Stimulated activated CD8-positive, alpha-beta memory T cell treated with anti-CD3 and anti-CD28 coated beads, Interleukin-4, amount 100 ng/mL, for 4 hours (primary cell): ENCODE measurements around the gene UBR7.
"Not testable (repeated sequence)": the region's sequence is repeated elsewhere in the genome, so short reads cannot be mapped to it uniquely, and the experiment has no call there.

Experiments used
- DNase-seq, 2 donors: peaks; one replicate each; pipeline ENCODE4 v3.0.0-alpha.2; 2020; ENCODE audit warnings: low read depth in 2 of 2, low spot score in 1 of 2

Gene UBR7

DNA sequence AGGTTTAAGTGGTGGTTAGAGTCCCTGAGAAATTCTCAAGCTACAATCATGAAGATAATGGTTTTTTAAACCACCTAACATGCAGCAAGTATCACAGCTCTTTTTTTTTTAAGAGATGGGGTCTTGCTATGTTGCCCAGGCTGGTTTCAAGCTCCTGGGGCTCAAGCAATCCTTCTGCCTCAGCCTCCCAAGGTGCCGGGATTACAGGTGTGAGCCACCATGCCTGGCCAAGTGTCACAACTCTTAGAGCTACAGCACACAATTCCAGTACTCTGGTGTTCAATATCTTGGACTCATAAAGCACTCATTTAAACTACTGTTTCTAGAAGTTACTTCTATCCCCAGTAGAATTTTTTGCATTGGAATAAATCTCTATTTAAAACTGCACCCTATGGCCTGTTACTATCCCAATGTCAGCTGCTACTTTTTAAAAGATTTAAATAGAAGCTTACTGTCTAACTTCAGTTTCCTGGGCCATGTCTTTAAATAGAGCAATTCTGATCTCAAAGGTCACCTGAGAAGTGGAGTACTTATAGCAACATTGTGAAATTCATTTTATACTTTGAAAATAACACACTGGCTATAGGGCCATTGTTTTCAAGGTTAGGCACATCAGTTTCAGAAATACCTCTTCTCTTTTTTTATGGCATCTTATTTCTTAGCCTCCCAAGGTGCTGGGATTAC lies 11.6 kb upstream of the UBR7 start:
- DNase-seq: no peak

DNA sequence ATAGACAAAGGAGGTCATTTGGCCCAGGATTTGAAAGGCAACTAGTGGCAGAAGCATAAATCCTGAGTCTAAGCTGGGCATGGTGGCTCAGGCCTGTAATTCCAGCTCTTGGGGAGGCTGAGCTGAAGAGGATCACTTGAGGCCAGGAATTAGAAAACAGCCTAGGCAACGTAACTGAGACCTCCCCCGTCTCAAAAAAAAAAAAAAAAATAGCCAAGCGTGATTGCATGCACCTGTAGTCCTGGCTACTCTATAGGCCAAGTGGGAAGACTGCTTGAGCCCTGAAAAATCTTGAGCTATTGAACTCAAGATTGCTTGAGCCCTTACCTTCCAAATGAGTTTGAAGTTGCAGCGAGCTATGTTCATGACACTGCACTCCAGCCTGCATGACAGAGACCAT lies 8.0 kb upstream of the UBR7 start:
- DNase-seq: no peak

DNA sequence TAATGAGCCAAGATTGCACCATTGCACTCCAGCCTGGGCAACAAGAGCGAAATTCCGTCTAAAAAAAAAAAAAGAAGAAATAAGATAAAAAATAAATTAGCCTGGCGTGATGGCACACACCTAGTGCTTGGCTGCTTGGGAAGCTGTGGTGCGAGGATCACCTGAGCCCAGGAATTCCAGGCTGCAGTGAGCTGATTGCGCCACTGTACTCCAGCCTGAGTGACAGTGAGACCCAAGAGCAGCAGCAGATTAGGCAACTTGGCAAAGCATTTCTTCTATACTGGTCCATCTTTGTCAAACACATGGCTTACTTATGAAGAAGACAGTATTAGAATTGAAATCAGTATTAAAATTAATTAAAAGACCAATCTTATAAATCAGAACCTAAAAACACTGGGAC lies 6.5 kb upstream of the UBR7 start:
- DNase-seq: no peak

DNA sequence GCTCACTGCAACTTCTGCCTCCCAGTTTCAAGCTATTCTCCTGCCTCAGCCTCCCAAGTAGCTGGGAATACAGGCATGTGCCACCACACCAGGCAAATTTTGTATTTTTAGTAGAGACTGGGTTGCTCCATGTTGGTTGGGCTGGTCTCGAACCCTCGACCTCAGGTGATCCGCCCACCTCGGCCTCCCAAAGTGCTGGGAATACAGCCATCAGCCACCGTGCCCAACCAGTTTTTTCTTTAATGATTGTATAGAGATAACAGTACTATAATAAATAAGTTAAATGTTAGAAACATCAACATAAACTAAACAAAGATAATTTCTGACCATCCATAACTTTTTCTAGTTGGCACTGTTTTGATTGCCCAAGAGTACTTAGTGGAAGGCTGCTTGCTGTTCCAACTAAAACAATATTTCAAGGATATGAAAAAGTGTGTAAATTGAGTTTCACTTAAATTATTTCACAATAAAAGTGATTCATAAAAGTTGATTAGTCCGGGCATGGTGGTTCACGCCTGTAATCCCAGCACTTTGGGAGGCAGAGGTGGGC lies 5.8 kb upstream of the UBR7 start:
- no peak for DNase-seq

DNA sequence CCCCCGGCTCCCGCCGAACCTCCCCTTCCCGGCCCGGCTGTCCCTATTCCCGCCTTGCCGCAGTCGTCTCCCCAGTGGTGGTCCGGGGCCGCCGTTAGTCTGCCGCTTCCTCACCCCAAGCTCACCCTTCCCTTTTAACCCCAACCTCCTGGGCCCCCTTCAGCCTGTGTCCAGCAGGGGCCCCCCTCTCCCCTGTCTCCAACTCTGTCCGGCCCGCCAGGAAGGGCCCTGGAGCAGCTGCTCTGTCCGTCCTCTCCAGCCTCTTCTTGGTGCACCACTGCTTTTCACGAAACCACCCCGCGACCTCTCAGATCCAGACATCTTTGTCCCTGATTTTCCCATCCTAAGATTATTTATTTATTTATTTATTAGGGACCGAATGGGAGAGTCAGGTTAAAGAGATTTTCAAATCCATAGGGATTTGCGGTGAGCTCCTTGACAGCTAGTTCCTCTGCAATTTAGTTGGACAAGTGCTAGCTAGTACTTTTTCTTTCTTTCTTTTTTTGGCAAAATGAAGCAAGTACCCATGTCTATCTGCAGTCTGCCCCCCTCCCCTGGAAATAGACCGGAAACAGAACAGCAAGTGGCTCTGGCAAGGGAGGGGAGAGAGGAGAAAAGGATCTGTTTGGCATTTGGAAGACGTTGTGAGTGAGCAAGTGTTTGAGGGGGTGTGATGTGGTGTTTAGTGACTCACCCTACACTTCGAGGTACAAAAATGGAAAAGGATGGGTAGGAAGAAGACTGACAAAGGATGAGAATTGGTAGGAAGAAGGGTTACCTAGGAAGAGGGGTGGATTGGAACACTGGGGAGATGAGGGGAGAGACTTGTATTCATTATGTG lies 632 bp downstream of the UBR7 start:
- no peak for DNase-seq

DNA sequence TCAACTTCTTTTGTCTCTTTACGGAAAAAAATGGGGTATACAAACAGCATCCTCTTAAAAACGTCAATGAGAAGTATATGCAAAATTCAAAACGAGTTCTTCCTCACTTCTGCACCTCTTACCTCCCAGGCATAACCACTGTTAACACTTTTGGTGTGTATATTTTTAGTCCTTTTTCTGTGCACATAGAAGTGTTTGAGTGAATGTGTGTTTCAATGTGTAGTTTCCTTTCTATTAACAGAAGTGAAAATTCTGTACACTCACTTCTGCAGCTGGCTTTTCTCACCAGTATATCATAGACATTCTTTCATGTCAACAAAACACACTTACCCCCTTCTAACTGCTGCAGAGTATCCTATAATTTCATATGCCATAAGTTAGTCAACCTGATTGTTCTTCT lies 5.4 kb downstream of the UBR7 start:
- DNase-seq: no peak

DNA sequence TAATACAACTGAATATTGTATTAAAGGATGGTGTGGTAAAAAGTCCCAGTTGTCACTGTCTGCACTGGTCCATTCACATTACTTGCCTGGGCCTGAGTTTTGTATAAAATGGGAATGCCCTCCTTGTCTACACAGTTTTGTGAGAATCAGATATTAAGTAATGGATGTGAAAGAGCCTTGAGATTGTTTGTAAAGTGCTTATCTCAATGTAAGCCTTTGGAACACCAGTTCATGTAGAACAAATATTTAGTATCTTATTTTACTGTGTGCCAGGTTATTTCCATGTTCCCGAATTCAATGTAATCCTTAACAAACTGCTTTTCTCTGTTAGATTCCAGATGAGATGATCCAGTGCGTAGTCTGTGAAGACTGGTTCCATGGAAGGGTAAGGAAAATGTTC lies 7.5 kb downstream of the UBR7 start:
- no peak for DNase-seq

DNA sequence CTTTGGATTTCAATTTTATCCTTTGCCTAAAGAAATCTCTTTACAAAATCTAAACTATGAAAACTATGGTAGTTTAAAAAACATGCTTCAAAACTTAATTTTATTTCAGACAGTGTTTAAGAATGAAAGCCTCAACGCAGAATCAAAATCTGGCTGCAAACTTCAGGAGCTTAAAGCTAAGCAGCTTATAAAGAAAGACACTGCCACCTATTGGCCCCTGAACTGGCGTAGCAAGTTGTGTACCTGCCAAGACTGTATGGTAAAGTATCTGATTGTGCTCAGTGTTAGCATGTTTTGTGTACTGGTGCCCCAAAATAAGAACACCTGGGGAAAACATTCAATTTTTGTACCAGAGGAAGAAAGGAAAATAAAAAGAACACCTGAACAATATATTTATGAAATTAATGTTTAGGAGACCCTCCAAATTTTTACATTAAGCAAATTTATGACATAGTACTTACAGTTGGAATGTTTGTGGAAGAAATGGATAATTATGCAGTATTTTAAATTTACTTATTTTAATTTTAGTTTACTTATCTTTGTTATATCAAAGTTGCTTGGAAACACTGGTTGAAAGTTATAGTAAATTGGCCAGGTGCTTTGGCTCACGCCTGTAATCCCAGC lies 12.2 kb downstream of the UBR7 start:
- no peak for DNase-seq

DNA sequence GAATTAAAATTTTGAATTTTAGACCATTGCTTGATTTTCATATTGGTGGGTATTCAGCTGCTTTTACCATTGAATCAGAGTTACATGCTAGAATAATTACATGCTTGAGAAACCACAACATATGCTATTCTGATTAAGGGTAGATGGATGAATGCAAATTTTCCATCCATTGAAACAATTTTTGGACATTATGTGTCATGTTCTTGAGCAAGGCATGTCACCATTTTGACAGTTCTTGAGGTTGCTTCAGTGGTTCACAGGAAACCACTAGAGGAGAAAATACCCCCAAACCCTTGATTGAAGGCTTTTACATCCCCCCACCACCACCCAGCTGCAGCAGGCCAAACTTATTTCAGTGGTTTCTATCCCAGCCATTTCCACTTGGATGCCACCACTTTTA lies 13.5 kb downstream of the UBR7 start:
- no peak for DNase-seq

DNA sequence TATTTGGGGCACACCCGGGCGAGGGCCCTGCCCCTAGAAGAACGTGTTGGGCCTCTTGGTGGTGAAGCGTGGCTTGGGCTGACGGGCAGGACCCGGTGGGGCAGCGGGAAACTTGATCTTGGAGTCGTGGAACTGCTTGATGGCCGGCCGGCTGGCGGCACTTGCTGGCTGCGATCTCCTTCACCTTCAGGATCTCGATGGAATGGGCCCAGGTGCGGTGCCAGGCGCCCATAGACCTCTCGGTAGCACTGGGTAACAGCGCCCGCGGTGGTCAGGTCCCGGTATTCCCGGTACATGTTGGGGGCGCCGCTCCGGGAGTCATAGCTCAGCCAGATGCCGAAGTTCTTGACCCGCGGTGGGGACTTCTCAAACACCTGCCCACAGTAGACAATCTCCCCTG lies 16.5 kb downstream of the UBR7 start:
- DNase-seq: no peak

DNA sequence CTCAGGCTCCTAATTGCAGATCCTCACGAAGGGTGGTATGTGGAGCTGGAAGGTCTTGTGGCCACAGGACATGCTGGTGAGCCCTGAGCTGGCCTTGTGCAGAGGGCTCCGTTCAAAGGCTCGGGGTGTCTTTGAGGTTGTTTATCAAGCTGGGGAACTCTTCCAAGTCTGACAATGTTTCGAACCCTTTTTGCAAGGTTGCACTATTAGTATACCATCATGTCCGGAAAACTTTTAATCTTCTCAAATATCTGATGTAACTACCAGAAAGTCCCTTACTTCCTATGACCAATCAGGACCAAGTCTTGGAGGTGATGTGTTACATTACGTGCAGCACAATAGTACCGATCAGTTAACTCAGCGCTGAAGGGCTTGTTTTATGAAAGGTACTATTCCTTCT lies 21.5 kb downstream of the UBR7 start:
- DNase-seq: no peak

DNA sequence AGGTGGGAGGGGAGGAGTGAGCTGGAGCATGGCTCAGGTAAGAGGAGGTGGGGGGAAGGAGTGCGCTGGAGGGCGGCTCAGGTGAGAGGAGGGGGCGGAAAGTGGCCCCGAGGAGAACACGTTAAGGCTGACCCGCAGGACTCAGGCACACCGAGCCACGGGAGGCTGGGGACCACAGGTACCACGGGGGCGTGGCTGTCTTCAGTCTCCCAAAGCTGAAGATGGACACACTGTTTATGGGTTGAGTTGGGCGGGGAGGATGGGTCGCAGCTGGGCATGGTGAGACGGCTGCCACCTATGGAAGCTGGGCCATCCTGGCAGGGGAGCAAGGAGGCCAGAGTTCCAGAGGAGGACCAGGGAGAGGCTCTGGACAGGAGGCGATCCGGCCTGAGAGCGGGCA lies 23.5 kb downstream of the UBR7 start:
- DNase-seq: no peak

DNA sequence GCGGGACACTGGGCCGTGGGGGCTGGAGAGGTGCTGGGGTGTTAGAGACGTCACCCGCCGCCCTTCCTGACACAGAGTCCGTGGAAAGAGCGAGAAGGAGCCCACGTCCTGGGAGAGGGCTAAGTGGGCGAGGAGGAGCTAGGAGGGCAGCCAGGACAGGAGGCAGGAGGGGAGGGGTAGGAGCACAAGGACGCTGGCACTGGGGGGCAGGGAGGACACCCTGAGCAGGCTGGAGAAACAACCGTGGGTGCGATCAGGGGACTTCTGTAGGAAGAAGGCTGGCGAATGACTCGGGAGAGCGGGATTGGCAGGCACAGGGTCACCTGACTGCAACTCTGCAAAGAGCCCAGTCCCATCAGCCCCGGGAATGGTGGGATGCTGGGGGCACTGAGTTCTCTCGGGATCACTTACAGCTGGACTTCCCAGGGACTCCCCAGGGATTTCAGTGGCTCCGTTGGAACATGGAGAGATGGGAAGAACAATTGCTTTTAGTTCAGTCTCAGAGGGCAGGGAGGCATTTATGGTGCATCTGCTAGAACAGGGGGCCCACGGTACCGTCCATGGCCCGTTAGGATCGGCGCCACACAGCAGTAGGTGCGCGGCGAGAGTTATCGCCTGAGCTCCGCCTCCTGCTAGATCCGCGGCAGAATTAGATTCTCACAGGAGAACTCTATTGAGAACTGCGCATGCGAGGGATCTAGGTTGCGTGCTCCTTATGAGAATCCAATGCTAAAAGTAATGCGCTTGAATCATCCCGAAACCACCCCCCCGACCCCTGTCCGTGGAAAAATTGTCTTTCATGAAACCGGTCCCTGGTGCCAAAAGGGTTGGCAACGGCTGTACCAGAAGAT lies 24.3 kb downstream of the UBR7 start:
- DNase-seq: no peak

DNA sequence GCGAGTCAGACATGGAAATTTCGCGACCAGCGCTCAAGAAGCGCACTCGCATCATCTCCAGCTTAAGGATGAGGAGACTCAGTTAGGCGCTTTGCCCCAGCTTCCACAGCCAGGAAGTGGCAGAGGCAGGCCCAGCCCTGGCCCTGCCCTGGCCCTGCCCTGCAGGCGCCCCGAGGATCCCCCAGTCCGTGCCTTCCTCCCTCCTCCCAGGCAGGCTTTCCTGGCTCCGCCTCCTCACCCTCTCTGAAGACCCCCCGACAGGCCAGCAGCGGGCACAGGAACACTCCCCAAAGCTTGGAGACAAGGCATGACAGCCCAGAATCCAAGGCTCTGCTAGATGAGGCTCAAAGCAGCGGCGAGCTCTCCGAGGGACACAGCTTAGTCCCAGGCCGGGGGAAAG lies 25.1 kb downstream of the UBR7 start:
- no peak for DNase-seq

DNA sequence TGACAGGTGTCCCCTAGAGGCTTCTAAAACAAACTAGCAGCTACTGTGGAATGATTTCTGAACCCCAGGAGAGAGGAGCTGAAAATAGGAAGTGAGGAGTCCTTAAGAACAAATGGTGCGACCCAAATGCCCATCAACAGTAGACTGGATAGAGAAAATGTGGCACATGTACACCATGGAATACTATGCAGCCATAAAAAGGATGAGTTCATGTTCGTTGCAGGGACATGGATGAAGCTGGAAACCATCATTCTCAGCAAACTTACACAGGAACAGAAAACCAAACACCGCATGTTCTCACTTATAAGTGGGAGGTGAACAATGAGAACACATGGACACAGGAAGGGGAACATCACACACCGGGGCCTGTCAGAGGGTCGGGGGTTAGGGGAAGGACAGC lies 26.0 kb downstream of the UBR7 start:
- not testable (repeated sequence) for DNase-seq

DNA sequence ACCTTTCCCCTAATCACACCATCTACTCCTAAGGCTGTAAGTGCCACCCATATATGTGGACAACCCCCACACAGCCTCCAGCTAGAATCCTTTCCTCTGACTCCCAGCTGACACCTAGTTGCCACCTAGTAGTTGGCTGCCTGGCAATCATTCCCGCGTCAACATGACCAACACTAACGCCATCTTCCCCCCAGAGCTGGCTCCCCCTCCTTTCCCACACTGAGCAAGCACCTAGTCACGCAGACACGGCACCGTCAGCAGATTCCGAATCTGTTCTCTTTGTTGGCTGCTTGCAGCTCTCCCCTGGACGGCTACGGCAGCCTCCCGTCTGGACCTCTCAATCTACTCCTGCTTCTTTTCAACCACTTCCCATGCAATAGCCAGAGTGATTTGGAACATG lies 27.7 kb downstream of the UBR7 start:
- DNase-seq: no peak

DNA sequence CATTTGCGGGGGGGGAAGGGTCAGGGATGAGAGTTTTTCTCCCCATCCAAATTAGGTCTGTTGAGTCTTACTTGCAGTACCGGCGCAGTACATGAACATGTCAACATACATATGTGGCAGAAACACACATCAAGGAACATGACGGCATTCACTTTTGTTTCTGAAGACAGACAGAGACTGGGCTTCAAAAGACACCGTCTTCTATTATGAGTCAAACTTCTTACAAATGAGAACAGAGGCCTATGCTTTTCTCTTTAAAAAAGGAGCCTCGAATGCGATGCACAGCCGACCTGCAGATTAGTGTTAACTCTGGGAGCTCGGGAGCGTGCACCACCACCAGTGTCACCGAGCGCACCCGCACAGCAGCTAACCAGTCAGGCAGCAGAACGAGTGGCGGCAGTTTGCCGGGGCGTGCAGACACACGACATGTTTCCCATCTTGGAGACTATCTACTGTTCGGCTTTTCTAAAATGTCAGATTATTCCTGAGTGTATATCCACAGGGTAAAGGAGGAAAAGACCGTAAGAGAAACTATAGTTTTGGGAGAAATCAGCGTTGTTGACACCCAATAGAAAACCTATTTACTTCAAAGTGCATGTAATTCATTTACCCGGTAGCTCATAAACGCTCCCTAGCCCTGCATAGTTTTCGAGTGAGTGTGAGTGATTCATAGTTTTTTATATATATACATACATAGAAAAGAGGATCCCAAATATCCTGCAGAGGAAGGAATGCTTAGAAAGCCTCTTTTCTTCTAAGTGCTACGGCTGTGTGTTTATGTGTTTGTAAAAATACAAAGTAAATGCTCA lies 33.0 kb downstream of the UBR7 start:
- no peak for DNase-seq

DNA sequence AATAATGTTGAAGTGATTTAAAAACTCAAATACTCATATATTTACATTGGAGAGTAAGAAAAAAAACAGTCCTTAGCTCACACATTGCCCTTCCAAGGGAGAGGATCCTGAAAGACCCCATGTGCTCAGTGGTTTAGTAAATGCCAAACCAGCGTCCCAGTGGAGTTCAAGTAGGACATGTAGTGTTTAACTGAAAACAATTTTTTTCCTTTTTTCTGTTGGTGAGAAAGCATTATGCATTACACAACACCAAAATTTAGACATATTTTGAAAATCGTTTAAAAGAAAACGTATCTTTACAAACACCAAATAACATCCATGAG lies 33.6 kb downstream of the UBR7 start:
- DNase-seq: no peak

DNA sequence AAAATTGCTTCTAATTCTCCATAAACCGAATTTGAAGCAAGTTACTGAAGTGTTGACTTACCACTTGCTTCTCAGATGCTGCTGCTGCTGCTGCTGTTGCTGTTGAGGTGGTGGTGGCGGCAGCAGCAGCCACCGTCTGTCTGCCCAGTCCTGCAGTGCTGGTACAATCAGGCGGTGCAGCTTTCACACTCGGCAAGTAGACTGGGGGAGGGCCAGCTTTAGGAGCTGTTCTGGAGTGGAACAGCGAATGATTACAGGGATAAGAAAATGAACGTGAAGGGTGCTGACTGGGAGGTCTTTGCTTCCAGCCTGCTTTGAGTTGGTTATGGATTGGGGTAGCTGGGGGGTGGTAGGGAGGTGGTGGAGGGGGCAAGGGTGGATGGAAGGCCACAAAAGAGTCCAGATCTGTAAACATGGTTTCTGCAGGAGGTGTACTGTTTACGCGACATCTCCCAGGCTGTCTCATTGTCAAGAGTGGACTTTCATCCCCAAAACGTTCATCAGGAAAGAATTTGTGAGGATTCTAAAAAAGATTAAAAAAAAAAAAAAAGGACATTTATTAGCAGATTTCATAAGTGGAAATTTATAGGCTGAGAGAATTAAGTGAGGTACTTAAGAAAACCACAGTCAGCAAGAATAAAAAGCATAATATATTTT lies 38.8 kb downstream of the UBR7 start:
- DNase-seq: no peak

DNA sequence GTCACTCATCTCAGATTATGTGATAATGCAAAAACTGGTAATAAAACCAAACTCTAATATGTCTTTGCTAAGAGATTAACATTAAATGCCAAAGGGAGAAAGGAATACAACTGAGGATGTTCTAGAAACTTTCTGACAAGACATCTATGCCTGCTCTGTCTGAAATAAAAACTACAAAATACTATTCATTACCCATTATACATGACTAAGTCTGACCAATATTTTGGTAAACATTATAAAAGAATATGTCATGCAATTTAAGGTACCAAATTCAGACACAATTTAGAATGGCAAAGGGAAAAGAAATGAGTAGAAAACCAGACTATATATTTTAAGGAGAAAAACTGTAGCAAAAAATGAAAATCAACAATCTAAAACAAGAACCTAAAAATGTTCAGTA lies 39.5 kb downstream of the UBR7 start:
- DNase-seq: no peak
